Stimulated activated CD8-positive, alpha-beta memory T cell treated with anti-CD3 and anti-CD28 coated beads, Interleukin-4, amount 100 ng/mL, for 4 hours (primary cell): Measurements from ENCODE around the gene BMAL2.
A peak's percentile ranks its signal among the peaks of the same experiment; 100 is the strongest.

Experiments used
- DNase-seq, 2 donors: peaks; one replicate each; pipeline ENCODE4 v3.0.0-alpha.2; 2020; ENCODE audit warnings: low read depth in 2 of 2, low spot score in 1 of 2

The BMAL2 gene

GRCh38 chr12:27324530-27324929 lies 8.1 kb upstream of the BMAL2 start:
- no peak for DNase-seq

GRCh38 chr12:27330846-27331245 lies 1.8 kb upstream of the BMAL2 start:
- no peak for DNase-seq

- DNase-seq = no peak
These were observed 1.2 kb upstream of the BMAL2 start for GRCh38 chr12:27331291-27331926.

GRCh38 chr12:27331927-27332324 lies 710 bp upstream of the BMAL2 start:
- no peak for DNase-seq

- DNase-seq = no peak
These were observed 276 bp upstream of the BMAL2 start for GRCh38 chr12:27332407-27332713.

GRCh38 chr12:27333403-27334009 lies 870 bp downstream of the BMAL2 start:
- peak in 1 of 2 donors; percentile 7 for DNase-seq

GRCh38 chr12:27334042-27334720 lies 1.5 kb downstream of the BMAL2 start:
- no peak for DNase-seq

- DNase-seq = no peak
These were observed 2.1 kb downstream of the BMAL2 start for GRCh38 chr12:27334721-27335082.

- no peak for DNase-seq
These were observed 3.0 kb downstream of the BMAL2 start for GRCh38 chr12:27335364-27336281.

GRCh38 chr12:27336282-27336653 lies 3.6 kb downstream of the BMAL2 start:
- DNase-seq = no peak

GRCh38 chr12:27337376-27337775 lies 4.7 kb downstream of the BMAL2 start:
- DNase-seq = no peak

GRCh38 chr12:27338473-27338872 lies 5.8 kb downstream of the BMAL2 start:
- DNase-seq = no peak

- DNase-seq = no peak
These were observed 8.3 kb downstream of the BMAL2 start for GRCh38 chr12:27340971-27341370.

GRCh38 chr12:27342536-27342935 lies 9.9 kb downstream of the BMAL2 start:
- no peak for DNase-seq

- no peak for DNase-seq
These were observed 10.8 kb downstream of the BMAL2 start for GRCh38 chr12:27343255-27344000.

GRCh38 chr12:27344246-27344645 lies 11.6 kb downstream of the BMAL2 start:
- no peak for DNase-seq

- no peak for DNase-seq
These were observed 12.1 kb downstream of the BMAL2 start for GRCh38 chr12:27344760-27345159.

GRCh38 chr12:27345376-27345775 lies 12.7 kb downstream of the BMAL2 start:
- no peak for DNase-seq

- no peak for DNase-seq
These were observed 15.1 kb downstream of the BMAL2 start for GRCh38 chr12:27347779-27348178.

- DNase-seq = no peak
These were observed 18.8 kb downstream of the BMAL2 start for GRCh38 chr12:27351476-27351875.

- DNase-seq = no peak
These were observed 22.9 kb downstream of the BMAL2 start for GRCh38 chr12:27355486-27355885.
